ENCODE data around the gene CELF2.
"Not testable (repeated sequence)": the region's sequence is repeated elsewhere in the genome, so short reads cannot be mapped to it uniquely, and the experiment has no call there.

CELF2 gene

GRCh38 chr10:11178606-11179515 is 161.2 kb downstream of the CELF2 start:
- DNase-seq, result no peak

GRCh38 chr10:11179516-11180105 is 161.9 kb downstream of the CELF2 start:
- no peak for DNase-seq

DNA sequence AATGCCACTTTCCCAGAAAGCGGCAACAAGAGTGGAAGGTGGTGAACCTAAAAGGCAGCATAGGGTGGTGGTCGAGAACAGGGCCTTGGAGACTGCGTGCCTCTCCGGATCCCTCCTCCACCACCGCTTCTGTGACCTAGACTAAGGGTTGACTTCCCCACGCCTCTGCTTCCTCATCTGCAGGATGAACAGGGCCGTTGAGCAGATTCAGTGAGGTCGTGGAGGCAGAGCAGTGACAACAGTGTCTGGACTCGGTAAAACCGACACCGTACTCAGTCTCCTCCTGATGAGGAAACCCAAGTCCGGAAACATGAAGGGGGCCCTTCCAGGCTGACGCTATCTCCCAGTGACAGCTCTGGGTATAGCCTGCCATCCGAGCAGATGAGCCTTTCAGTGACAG is 162.6 kb downstream of the CELF2 start:
- no peak for DNase-seq

GRCh38 chr10:11181978-11182377 is 164.3 kb downstream of the CELF2 start:
- no peak for DNase-seq

DNA sequence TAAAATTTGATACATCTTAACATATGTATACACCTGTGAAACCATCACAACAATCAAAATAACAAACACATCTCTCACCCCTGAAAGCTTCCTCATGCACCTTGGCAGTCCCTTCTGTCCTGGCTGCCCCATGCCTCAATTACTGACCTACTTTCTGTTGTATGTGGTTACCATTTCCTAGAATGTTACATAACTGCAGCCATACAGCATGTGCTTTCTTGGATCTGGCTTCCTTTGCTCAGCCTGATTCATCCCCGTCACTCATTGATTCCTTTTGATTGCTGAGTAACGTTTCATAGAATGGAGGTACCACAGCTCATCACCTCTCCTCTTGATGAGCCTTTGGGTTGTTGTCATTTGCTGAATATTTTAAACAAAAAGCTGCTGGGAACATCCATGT is 165.3 kb downstream of the CELF2 start:
- DNase-seq, result no peak

- DNase-seq, result no peak
Measured at GRCh38 chr10:11184093-11184492, 166.4 kb downstream of the CELF2 start.

DNA sequence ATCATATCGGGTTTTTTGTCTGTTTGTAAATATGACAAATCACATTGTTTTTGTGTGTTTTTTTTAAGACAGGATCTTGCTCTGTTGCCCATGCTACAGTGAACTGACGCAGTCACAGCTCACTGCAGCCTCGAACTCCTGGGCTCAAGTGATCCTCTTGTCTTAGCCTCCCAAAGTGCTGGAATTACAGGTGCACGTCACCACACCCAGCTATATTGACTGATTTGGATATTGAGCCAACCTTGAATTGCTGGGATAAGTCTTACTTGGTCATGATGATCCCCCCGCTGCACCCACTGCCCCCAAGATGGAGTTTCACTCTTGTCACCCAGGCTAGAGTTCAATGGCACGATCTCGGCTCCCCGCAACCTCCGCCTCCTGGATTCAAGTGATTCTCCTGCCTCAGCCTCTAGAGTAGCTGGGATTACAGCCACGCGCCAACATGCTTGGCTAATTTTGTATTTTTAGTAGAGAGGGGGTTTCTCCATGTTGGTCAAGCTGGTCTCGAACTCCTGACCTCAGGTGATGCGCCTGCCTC is 167.5 kb downstream of the CELF2 start:
- DNase-seq, result not testable (repeated sequence)

DNA sequence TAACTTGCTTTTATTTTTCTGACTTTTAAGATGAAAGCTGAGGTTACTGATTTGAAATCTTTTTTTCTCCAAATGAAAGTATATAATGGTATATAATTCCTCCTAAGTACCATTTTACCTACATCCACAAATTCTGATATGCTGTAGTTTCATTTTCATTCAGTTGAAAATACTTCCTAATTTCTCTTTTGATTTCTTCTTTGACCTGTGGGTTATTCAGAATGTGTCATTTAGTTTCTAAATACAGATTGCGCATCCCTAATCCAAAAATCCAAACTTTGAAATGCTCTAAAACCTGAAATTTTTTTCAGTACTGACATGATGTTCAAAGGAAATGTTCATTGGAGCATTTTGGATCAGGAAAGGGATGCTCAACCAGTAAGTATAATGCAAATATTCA is 168.7 kb downstream of the CELF2 start:
- DNase-seq, result no peak

DNA sequence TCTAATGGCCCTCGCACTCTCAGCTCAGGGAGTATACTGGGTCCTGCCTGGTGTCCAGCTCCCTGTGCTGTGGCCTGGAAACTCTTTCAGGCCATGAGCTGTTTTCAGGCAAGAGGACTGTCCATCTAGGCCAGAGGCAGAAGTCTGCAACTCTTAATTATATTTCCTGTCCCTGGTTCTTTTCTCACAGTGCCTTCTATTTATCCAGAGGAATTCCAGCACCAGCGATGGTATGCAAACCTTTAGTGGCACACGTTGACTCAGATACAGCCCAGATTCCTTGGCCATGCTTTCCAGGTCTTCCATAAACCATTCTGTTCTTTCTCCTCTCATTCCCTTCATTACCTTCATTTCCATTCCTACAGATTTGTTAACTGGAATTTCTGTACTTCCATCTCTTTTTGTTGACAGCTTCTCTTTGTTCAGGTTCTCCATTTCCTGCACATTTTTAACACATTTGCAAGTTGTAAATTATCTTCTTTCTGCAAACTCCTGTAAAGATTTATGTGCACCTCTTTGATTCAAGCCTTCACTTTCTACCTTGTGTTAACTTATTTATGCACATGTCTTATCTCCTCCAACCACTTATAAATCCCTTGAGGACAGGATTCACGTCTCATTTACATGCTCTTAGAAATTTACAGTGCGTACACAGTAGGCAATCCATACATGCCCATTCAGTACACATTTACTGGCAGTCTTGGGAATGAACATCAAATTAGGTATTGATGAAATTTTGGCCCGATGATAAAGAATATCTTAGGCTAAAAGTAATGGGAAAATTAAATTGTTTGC is 172.1 kb downstream of the CELF2 start:
- no peak for DNase-seq

- no peak for DNase-seq
Measured at GRCh38 chr10:11191190-11191589, 173.5 kb downstream of the CELF2 start.

DNA sequence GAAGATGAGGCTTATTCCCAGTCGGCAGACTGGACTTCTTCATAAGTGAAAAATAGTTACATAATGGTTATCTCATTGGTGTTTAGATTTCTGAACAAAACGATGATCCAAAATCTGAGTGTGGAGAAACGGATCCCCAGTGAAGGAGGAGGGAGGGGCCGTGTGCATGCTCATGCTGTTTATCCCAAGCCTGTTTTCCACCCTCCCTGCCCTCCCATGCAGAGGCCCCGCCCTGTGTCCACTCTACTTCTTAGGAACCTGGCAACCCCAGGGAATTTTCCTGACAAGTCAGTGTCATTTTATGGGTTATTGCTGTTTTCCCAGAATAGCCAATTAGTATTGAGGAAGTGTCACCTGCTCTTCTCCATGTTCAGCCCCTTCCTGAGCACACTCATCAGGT is 174.0 kb downstream of the CELF2 start:
- no peak for DNase-seq

GRCh38 chr10:11192304-11193000 is 174.8 kb downstream of the CELF2 start:
- DNase-seq, result no peak

DNA sequence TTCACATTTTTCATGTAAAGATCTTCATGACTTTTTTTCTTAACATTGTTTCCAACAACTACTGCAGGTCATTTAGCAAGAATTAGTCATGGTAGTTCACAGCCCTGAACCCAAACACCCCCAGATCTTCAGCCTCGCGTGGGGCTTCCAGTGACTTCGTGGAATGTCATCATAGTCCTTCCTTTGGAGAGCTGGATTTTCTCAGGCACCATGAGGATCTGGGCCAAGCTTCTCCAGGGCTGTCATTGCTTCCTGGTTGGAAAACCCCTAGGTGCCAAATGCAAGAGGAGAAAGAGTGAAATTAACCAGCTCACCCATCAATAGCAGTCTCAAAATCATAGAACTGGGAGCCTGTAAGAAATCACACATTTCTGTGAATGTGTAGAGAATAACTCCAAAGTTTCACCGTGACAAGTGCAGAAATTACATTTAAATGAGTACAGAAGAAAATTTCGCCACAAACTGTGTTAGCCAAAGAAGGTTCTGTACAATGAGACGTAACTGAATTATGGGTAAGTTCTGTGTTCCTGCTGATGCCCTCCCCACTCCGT is 175.4 kb downstream of the CELF2 start:
- DNase-seq, result no peak

DNA sequence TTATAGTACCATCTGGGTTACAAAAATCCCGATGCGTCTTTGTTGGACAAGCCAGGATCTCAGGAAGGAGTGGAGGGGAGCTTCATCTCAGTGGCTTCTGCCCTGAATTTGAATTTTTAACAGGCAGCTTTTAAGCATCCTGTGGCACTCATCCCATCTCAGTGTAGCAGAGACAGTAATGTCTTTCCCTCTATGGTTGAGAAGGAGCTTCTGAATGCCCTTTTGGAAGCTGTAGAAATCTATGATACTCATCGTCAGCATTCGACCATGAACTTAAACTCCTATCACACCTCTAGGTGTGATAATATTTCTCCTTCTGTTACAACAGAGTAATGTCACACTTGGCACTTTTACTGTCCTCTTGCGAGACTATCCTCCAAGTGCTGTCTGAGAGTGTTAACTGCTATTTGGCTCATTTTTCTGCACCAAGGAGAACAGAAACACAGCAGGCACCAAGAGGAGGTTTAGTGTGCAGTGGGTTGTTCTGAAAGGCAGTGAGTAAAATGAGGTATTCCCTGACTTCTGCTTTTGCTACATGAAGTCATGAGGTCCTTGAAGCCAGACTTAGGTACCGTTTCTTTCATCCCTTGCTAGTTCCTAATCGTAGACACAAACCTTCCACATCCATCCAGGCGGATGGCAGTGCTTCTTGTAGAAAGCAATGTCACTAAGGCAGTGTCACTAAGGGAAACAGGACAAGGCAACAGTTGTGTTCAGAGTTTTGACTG is 177.4 kb downstream of the CELF2 start:
- no peak for DNase-seq

- DNase-seq, result no peak
Measured at GRCh38 chr10:11195623-11196022, 178.0 kb downstream of the CELF2 start.

GRCh38 chr10:11197266-11197712 is 179.6 kb downstream of the CELF2 start:
- no peak for DNase-seq

GRCh38 chr10:11197878-11198277 is 180.2 kb downstream of the CELF2 start:
- no peak for DNase-seq

GRCh38 chr10:11201911-11202310 is 184.2 kb downstream of the CELF2 start:
- DNase-seq, result no peak

GRCh38 chr10:11204351-11204942 is 186.8 kb downstream of the CELF2 start:
- DNase-seq, result no peak

DNA sequence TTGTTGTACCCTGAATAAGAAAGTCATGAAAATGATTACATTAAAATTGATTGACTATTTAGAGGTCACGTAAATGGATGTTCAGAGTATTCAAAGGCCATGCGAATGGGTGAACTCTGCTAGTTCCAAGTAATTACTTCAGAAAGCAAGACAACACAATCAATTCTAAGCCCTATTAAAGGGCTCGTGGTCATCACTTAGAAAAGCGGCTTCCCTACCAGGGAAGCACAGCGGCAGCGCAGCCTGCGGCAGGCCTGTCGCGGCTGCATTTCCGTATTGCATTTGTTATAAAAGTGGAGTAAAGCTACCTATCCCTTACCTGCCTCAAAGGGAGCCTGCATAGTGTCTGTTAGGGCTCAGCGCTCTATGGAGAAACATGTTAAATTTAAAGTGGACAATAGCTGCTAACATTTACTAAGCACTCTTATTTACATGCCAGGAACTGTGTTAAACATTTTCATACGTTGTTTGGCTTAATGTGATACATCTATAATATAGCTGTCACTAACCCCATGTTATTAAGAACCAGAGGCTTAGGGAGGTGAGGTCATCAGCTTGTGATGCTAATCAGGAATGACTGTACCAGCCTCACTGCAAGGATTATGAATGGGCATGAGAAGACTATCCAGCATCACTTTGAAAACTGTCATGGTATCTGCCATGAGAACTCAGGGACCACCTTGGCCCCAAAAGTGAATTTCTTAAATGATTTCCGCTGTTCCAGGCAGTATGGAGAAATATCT is 187.5 kb downstream of the CELF2 start:
- DNase-seq, result no peak

Data from NCI-H1694 (cell line).